Posterior cingulate gyrus (tissue), 11 donors: ENCODE measurements around the gene CA9.

ENCODE experiments used
- DNase-seq, 10 donors: peaks; one replicate each; pipeline versions ENCODE4 v3.0.0 to v3.0.0-alpha.2; 2020 to 2021; ENCODE audit warnings: mixed read lengths in 3 of 10
- intact Hi-C: fragments of 100-400 bp; cut with DNase I; formaldehyde crosslinking; loops from one replicate; pipeline ENCODE4 v1.15.1; 2023

CA9 gene

GRCh38 chr9:35688558-35689541 lies 15.1 kb downstream of the CA9 start:
- DNase-seq, result peak in 1 of 10 donors; percentile 70
- intact Hi-C loops, result no loop called here

GRCh38 chr9:35689542-35690293 lies 16.0 kb downstream of the CA9 start, which contains the start of gene TPM2:
TPM2 (minus strand) TSS chr9:35689925; CDS start chr9:35689817, 108 bp downstream.
- intact Hi-C loops, result loop anchor here (5.0 kb wide), 1 partner anchor 38 kb away; no protein-coding TSS in a partner anchor
- no peak for DNase-seq

GRCh38 chr9:35690294-35690613 lies 16.5 kb downstream of the CA9 start:
- DNase-seq, result no peak
- intact Hi-C loops, result loop anchor here (5.0 kb wide), 1 partner anchor 37 kb away; no protein-coding TSS in a partner anchor

- intact Hi-C loops, result loop anchor here (5.0 kb wide), 1 partner anchor 37 kb away; no protein-coding TSS in a partner anchor
- peak in 8 of 10 donors; percentile 30 to 89 (median 42) for DNase-seq
Observed at GRCh38 chr9:35690614-35691333, 17.0 kb downstream of the CA9 start.

- no peak for DNase-seq
- intact Hi-C loops, result loop anchor here (5.0 kb wide), 1 partner anchor 36 kb away; no protein-coding TSS in a partner anchor
Observed at GRCh38 chr9:35691334-35691650, 17.6 kb downstream of the CA9 start.

- intact Hi-C loops, result loop anchor here (5.0 kb wide), 1 partner anchor 35 kb away; no protein-coding TSS in a partner anchor
- no peak for DNase-seq
Observed at GRCh38 chr9:35691757-35692301, 18.1 kb downstream of the CA9 start.

GRCh38 chr9:35695943-35696401 lies 22.2 kb downstream of the CA9 start:
- intact Hi-C loops, result loop anchor here (5.0 kb wide), 1 partner anchor 39 kb away; the partner anchor contains the start of genes CCDC107 and RMRP

GRCh38 chr9:35696520-35697215 lies 22.9 kb downstream of the CA9 start:
- intact Hi-C loops, result loop anchor here (5.0 kb wide), 1 partner anchor 39 kb away; the partner anchor contains the start of genes CCDC107 and RMRP
- DNase-seq, result peak in 4 of 10 donors; percentile 35 to 90 (median 46)

More at GRCh38 chr9:35695943-35696401, 22.2 kb downstream of the CA9 start:
- DNase-seq, result no peak

GRCh38 chr9:35697486-35697885 lies 23.8 kb downstream of the CA9 start:
- intact Hi-C loops, result loop anchor here (5.0 kb wide), 1 partner anchor 40 kb away; the partner anchor contains the start of genes CCDC107 and RMRP
- peak in 1 of 10 donors; percentile 52 for DNase-seq

GRCh38 chr9:35698231-35698630 lies 24.5 kb downstream of the CA9 start:
- DNase-seq, result peak in 1 of 10 donors; percentile 50
- intact Hi-C loops, result loop anchor here (5.0 kb wide), 1 partner anchor 41 kb away; the partner anchor contains the start of genes CCDC107 and RMRP

GRCh38 chr9:35700031-35700430 lies 26.3 kb downstream of the CA9 start:
- no peak for DNase-seq
- intact Hi-C loops, result no loop called here

- intact Hi-C loops, result no loop called here
Observed at GRCh38 chr9:35700942-35701341, 27.2 kb downstream of the CA9 start.

GRCh38 chr9:35702696-35703095 lies 29.0 kb downstream of the CA9 start:
- intact Hi-C loops, result no loop called here
- no peak for DNase-seq

More at GRCh38 chr9:35700942-35701341, 27.2 kb downstream of the CA9 start:
- no peak for DNase-seq

GRCh38 chr9:35703906-35704672 lies 30.4 kb downstream of the CA9 start:
- intact Hi-C loops, result no loop called here
- DNase-seq, result no peak

- DNase-seq, result no peak
- intact Hi-C loops, result no loop called here
Observed at GRCh38 chr9:35705372-35705771, 31.6 kb downstream of the CA9 start.

GRCh38 chr9:35705836-35706430 lies 32.2 kb downstream of the CA9 start:
- intact Hi-C loops, result no loop called here

GRCh38 chr9:35706951-35707350 lies 33.2 kb downstream of the CA9 start:
- intact Hi-C loops, result no loop called here
- no peak for DNase-seq

More at GRCh38 chr9:35705836-35706430, 32.2 kb downstream of the CA9 start:
- no peak for DNase-seq

GRCh38 chr9:35708146-35708545 lies 34.4 kb downstream of the CA9 start:
- no peak for DNase-seq
- intact Hi-C loops, result no loop called here
